Suprapubic skin (tissue), 4 donors: Measurements from ENCODE around the gene CSAD.

Experiments used
- POLR2A ChIP-seq, 2 donors: fragments of 450-650 bp; IDR thresholded peaks; one replicate each; pipeline ENCODE4 v1.6.1; 2017; ENCODE audit warnings: antibody characterized with exemption in 2 of 2, mild to moderate bottlenecking in 2 of 2, moderate library complexity in 2 of 2
- POLR2AphosphoS5 ChIP-seq, 3 donors: sonication (generic); formaldehyde crosslinking; IDR thresholded peaks; one replicate each; pipeline ENCODE4 v1.6.1; 2017; ENCODE audit warnings: antibody characterized with exemption in 3 of 3
- TF ChIP-seq, protein P1 (sequence below), 2 donors: fragments of 200-600 bp in 1 of 2; fragments of 450-650 bp in 1 of 2; sonication (generic) in 1 of 2; IDR thresholded peaks; one replicate each; pipeline ENCODE4 v1.5.1; 2016 to 2019; ENCODE audit warnings: antibody characterized with exemption in 2 of 2, mild to moderate bottlenecking in 1 of 2, moderate library complexity in 1 of 2

DNA sequence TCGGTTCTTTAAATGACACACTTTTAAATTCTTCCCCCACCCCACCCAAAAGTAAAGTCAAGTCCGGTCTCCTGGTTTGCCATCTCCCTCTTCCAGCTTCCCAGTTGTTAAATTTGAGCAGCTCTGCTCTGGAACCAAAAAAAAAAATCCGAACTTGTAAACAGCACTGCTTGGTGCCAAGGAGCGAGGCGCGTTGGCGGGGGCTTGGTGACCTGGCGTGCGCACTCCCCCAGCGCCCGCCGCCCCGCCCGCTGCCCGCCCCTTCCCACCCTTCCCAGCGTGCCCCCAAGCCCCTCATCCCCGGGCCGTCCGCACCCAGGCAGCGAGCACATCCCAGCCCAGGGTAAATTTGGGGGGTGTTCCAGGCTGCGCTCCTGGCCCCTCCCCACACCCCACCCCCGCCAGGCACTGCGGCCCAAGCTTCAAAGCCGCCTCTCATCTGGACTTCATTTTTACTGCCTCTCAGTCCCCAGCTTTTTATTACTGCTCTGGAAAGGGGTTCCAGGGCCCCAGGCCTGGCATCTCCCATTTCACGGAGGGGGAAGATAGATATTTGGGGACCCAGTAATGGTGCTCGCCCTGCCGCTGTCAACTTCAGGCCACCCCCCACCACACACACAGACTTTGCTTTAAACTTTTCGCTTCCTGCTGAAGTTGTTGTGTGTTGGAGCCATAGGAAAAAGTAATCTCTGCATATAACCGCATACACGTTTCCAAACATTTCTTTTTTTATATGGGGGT, 38.0 kb upstream of the CSAD start:
- no peak for TF ChIP-seq POLR2AphosphoS5 (IDR thresholded peaks at IDR 0.05)
- TF ChIP-seq, protein P1, sequence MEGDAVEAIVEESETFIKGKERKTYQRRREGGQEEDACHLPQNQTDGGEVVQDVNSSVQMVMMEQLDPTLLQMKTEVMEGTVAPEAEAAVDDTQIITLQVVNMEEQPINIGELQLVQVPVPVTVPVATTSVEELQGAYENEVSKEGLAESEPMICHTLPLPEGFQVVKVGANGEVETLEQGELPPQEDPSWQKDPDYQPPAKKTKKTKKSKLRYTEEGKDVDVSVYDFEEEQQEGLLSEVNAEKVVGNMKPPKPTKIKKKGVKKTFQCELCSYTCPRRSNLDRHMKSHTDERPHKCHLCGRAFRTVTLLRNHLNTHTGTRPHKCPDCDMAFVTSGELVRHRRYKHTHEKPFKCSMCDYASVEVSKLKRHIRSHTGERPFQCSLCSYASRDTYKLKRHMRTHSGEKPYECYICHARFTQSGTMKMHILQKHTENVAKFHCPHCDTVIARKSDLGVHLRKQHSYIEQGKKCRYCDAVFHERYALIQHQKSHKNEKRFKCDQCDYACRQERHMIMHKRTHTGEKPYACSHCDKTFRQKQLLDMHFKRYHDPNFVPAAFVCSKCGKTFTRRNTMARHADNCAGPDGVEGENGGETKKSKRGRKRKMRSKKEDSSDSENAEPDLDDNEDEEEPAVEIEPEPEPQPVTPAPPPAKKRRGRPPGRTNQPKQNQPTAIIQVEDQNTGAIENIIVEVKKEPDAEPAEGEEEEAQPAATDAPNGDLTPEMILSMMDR (IDR thresholded peaks at IDR 0.05) = no peak
- no peak for TF ChIP-seq POLR2A (IDR thresholded peaks at IDR 0.05)
